Esophagus muscularis mucosa (tissue), 3 donors: Measurements from ENCODE around the gene NARS2.

Experiments
- EP300 ChIP-seq: sonication (generic); formaldehyde crosslinking; IDR thresholded peaks from one replicate; pipeline ENCODE4 v1.6.1; 2017; ENCODE audit warnings: antibody characterized with exemption
- POLR2A ChIP-seq: fragments of 450-650 bp; IDR thresholded peaks from one replicate; pipeline ENCODE4 v1.6.1; 2017; ENCODE audit warnings: antibody characterized with exemption, moderate library complexity, mild to moderate bottlenecking, low read depth
- POLR2AphosphoS5 ChIP-seq, 2 donors: sonication (generic); formaldehyde crosslinking; IDR thresholded peaks; one replicate each; pipeline ENCODE4 v1.6.1; 2017; ENCODE audit warnings: antibody characterized with exemption in 2 of 2

- TF ChIP-seq POLR2A (no peak), POLR2AphosphoS5 (IDR thresholded peaks at IDR 0.05) (no peak), EP300 (no peak)
Observed at GRCh38 chr11:78605296-78605695, 30.6 kb upstream of the NARS2 start.
